DND-41 (cell line): ENCODE measurements around the gene COL9A3.
A peak's percentile ranks its signal among the peaks of the same experiment; 100 is the strongest.

Experiments used
- ATAC-seq: fragments of 200-7000 bp; cut with Tn5 transposase; 3 replicates; pipeline ENCODE4 v1.9.1; 2021; ENCODE audit warnings: low read depth; ENCODE audit not compliant: insufficient read depth
- DNase-seq: peaks from one replicate; pipeline ENCODE4 v3.0.0-alpha.2; 2020
- H2AFZ ChIP-seq: 2 replicates; pipeline ENCODE4 v1.6.0; 2012; ENCODE audit warnings: low read depth, low read length
- H3K27ac ChIP-seq: 2 replicates; pipeline ENCODE4 v1.5.1; 2012; ENCODE audit warnings: low read length, inconsistent platforms
- H3K27me3 ChIP-seq: fragments of 200-600 bp; sonication (generic); 2 replicates; pipeline ENCODE4 v1.6.0; 2012; ENCODE audit warnings: low read length, mild to moderate bottlenecking, inconsistent platforms; ENCODE audit not compliant: insufficient read depth, poor library complexity
- H3K36me3 ChIP-seq: 2 replicates; pipeline ENCODE4 v1.5.1; 2012; ENCODE audit warnings: low read length, inconsistent platforms; ENCODE audit not compliant: insufficient read depth
- H3K4me1 ChIP-seq: 2 replicates; pipeline ENCODE4 v1.5.1; 2012; ENCODE audit warnings: mild to moderate bottlenecking, low read length; ENCODE audit not compliant: insufficient read depth
- H3K4me2 ChIP-seq: 2 replicates; pipeline ENCODE4 v1.6.0; 2012; ENCODE audit warnings: mild to moderate bottlenecking, moderate library complexity, low read length, inconsistent platforms; ENCODE audit not compliant: insufficient read depth
- H3K4me3 ChIP-seq, 2 experiments: fragments of 200-600 bp in 1 of 2; shearing (Covaris generic) in 1 of 2; 2 replicates each; pipeline ENCODE4 v1.5.1; 2012 to 2016; ENCODE audit warnings: inconsistent platforms in 2 of 2, low read length in 2 of 2, mild to moderate bottlenecking in 2 of 2, low read depth in 1 of 2, moderate library complexity in 1 of 2
- H3K79me2 ChIP-seq: 2 replicates; pipeline ENCODE4 v1.6.0; 2012; ENCODE audit warnings: low read length, inconsistent platforms; ENCODE audit not compliant: insufficient read depth
- H3K9ac ChIP-seq: 2 replicates; pipeline ENCODE4 v1.6.0; 2012; ENCODE audit warnings: low read depth, mild to moderate bottlenecking, inconsistent platforms, low read length, moderate library complexity
- H3K9me3 ChIP-seq: 2 replicates; pipeline ENCODE4 v1.5.1; 2012; ENCODE audit warnings: low read length, moderate library complexity, mild to moderate bottlenecking, inconsistent platforms; ENCODE audit not compliant: insufficient read depth, severe bottlenecking
- H4K20me1 ChIP-seq: 2 replicates; pipeline ENCODE4 v1.6.0; 2012; ENCODE audit warnings: low read length; ENCODE audit not compliant: insufficient read depth
- CTCF ChIP-seq: IDR thresholded peaks from 2 replicates; pipeline ENCODE4 v1.5.1; 2012; ENCODE audit warnings: borderline replicate concordance, low read length, moderate library complexity, mild to moderate bottlenecking; ENCODE audit not compliant: poor library complexity, severe bottlenecking; ENCODE audit errors: extremely low read depth
- EZH2 ChIP-seq: IDR thresholded peaks from 3 replicates; pipeline ENCODE4 v1.6.1; 2012; ENCODE audit warnings: borderline replicate concordance, low read depth, mild to moderate bottlenecking, moderate library complexity, low read length, inconsistent platforms; ENCODE audit not compliant: severe bottlenecking

COL9A3 gene

GRCh38 chr20:62793757-62794006, 23.2 kb upstream of the COL9A3 start:
- Histone ChIP-seq H3K27ac (peak overlapping the region; percentile 67), H3K27me3 (no peaks in the 10 kb centered on the region), H3K4me3 (peak overlapping the region in 1 of 2 experiments; percentile 57; a peak in 2 of 4 replicates), H3K4me2 (peak overlapping the region; percentile 78), H3K9ac (peak overlapping the region; percentile 48), H3K79me2 (peaks cover 23% of the 10 kb centered on the region), H2AFZ (peak overlapping the region; percentile 60), H4K20me1 (peaks cover 18% of the 10 kb centered on the region), H3K36me3 (peaks cover 18% of the 10 kb centered on the region), H3K9me3 (no peaks in the 10 kb centered on the region), H3K4me1 (peaks cover 46% of the 10 kb centered on the region)
- DNase-seq (no peak), ATAC-seq (no peak)
- no peak for TF ChIP-seq EZH2
- TF ChIP-seq CTCF = no peak

- TF ChIP-seq EZH2 (no peak), CTCF (no peak)
- H4K20me1 ChIP-seq = peaks cover 23% of the 10 kb centered on the region
- peak overlapping the region; percentile 87 for H3K9ac ChIP-seq
- peak; percentile 96 for DNase-seq
- peak; percentile 77 for ATAC-seq
- H3K79me2 ChIP-seq = peaks cover 26% of the 10 kb centered on the region
- H3K9me3 ChIP-seq = no peaks in the 10 kb centered on the region
- H3K4me3 ChIP-seq = peak overlapping the region; percentile 12 to 84
- H2AFZ ChIP-seq = peak overlapping the region; percentile 97
- H3K27ac ChIP-seq = peak overlapping the region; percentile 96
- no peaks in the 10 kb centered on the region for H3K27me3 ChIP-seq
- peak overlapping the region; percentile 100 for H3K4me2 ChIP-seq
- H3K4me1 ChIP-seq = peaks cover 46% of the 10 kb centered on the region
- H3K36me3 ChIP-seq = peaks cover 23% of the 10 kb centered on the region
Measured at GRCh38 chr20:62794007-62794724, 22.7 kb upstream of the COL9A3 start.

GRCh38 chr20:62795023-62795761, 21.7 kb upstream of the COL9A3 start:
- no peaks in the 10 kb centered on the region for H3K9me3 ChIP-seq
- peak overlapping the region; percentile 12 to 84 for H3K4me3 ChIP-seq
- H3K79me2 ChIP-seq = peaks cover 26% of the 10 kb centered on the region
- ATAC-seq = peak; percentile 59
- peak; percentile 90 for DNase-seq
- peaks cover 30% of the 10 kb centered on the region for H4K20me1 ChIP-seq
- H3K36me3 ChIP-seq = peaks cover 33% of the 10 kb centered on the region
- H3K27ac ChIP-seq = peak overlapping the region; percentile 96
- no peak for TF ChIP-seq EZH2
- no peak for TF ChIP-seq CTCF
- peaks cover 46% of the 10 kb centered on the region for H3K4me1 ChIP-seq
- no peaks in the 10 kb centered on the region for H3K27me3 ChIP-seq
- peak overlapping the region; percentile 97 for H2AFZ ChIP-seq
- peak overlapping the region; percentile 100 for H3K4me2 ChIP-seq
- H3K9ac ChIP-seq = peak overlapping the region; percentile 87
